ENCODE data around the gene RASSF3.
"Not testable (repeated sequence)": the region's sequence is repeated elsewhere in the genome, so short reads cannot be mapped to it uniquely, and the experiment has no call there.

The RASSF3 gene

DNA sequence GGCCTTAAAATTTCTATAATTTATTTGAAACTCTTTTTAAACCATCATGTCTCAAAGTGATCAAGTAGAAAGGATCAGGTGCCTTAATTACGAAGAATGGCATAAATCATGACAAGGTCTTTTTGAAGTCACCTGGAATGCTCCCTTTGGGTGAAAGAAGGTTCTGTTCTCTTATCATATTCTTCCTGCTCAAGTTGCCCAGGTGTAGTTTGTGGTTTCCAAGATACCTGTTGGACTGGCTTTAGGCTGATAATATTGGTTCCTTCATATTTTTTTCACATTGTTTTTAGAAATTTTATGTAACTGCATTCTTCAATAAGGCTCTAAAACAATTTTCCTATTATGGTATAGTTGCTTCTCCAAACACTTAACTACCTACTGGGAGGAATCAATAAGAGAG is 29.2 kb downstream of the RASSF3 start:
- Histone ChIP-seq H3K4me1 (ENCODE audit: insufficient read depth, low read length) (peaks cover 12% of the 10 kb centered on the region), H3K9ac (ENCODE audit: low read length) (no peak overlapping the region), H3K27ac (ENCODE audit: low read depth, low read length) (no peak overlapping the region), H3K27me3 (ENCODE audit: control insufficient read depth in 1 of 2, insufficient read depth in 2 of 2, low read length in 2 of 2) (no peaks in the 10 kb centered on the region), H3K9me3 (ENCODE audit: low read length) (no peaks in the 10 kb centered on the region), H3K4me3 (ENCODE audit: low read depth in 1 of 2, low read length in 2 of 2) (no peak overlapping the region), H3K36me3 (ENCODE audit: insufficient read depth, low read length) (no peaks in the 10 kb centered on the region)

DNA sequence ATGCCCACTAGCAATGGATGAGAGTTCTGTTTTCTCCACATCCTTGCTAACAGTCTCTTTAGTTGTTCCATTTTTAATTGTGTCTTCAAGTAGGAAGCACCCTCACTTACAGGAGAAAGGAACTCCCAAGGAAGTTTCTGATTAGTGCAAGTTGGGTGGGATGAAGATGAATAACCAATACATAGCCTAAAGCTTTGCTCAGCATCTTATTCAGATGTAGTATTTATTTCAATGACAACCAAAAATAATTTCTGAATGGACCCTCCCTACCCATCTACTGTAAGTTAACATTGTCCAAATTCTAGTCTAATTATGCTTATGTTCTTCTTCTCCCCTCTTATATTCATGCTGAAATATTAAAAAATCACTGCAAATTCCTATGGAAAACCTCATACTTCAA is 36.0 kb downstream of the RASSF3 start:
- Histone ChIP-seq H3K4me3 (ENCODE audit: low read depth in 1 of 2, low read length in 2 of 2) (no peak overlapping the region), H3K27me3 (ENCODE audit: control insufficient read depth in 1 of 2, insufficient read depth in 2 of 2, low read length in 2 of 2) (no peaks in the 10 kb centered on the region), H3K9ac (ENCODE audit: low read length) (no peak overlapping the region), H3K36me3 (ENCODE audit: insufficient read depth, low read length) (no peaks in the 10 kb centered on the region), H3K27ac (ENCODE audit: low read depth, low read length) (no peak overlapping the region), H3K9me3 (ENCODE audit: low read length) (no peaks in the 10 kb centered on the region), H3K4me1 (ENCODE audit: insufficient read depth, low read length) (peaks cover 18% of the 10 kb centered on the region)

DNA sequence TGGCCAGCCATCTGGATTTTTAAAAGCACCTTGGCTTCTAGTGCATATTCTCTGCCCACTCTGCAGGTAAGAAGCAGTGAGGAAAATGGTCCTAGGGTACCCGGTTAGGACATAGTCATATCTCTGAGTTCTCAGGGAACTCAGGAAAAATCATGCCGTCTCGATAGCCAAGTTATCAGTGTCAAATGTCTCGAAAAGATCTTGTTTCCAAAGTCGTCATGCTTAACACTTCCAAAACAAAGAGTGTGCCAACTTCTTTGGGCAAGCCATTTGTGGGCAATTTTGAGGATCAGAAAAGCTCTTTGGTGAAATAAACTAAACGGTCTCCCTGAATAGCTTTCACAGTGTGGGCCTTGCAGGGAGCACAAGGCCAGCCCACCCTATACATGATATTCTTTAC is 39.2 kb downstream of the RASSF3 start:
- peaks cover 18% of the 10 kb centered on the region for H3K4me1 ChIP-seq (ENCODE audit: insufficient read depth, low read length)
- H3K9ac ChIP-seq (ENCODE audit: low read length): no peak overlapping the region
- no peak overlapping the region for H3K4me3 ChIP-seq (ENCODE audit: low read depth in 1 of 2, low read length in 2 of 2)
- H3K9me3 ChIP-seq (ENCODE audit: low read length): no peaks in the 10 kb centered on the region
- H3K27ac ChIP-seq (ENCODE audit: low read depth, low read length): no peak overlapping the region
- no peaks in the 10 kb centered on the region for H3K36me3 ChIP-seq (ENCODE audit: insufficient read depth, low read length)
- H3K27me3 ChIP-seq (ENCODE audit: control insufficient read depth in 1 of 2, insufficient read depth in 2 of 2, low read length in 2 of 2): no peaks in the 10 kb centered on the region

DNA sequence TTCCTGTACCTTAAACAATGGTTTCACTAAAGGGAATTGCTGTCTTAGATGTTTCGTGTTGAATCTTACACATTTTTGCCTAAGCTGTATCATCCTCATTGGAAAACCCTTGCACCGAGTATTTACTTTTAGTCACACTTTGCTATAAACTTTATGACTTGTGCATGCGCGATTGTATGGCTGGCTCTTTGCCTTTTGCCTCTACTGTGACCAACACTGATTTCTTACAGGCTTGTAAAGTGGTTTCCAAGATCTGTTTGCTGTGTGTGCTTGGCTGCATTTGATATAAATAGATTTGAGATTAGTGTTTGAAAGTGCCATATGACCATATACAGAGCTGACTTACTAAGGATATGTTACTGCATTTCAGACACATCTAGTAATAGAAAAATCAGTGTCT is 40.5 kb downstream of the RASSF3 start:
- H3K4me3 ChIP-seq (ENCODE audit: low read depth in 1 of 2, low read length in 2 of 2): no peak overlapping the region
- H3K27ac ChIP-seq (ENCODE audit: low read depth, low read length): peak overlapping the region; percentile 46
- H3K27me3 ChIP-seq (ENCODE audit: control insufficient read depth in 1 of 2, insufficient read depth in 2 of 2, low read length in 2 of 2): no peaks in the 10 kb centered on the region
- no peaks in the 10 kb centered on the region for H3K9me3 ChIP-seq (ENCODE audit: low read length)
- peaks cover 21% of the 10 kb centered on the region for H3K4me1 ChIP-seq (ENCODE audit: insufficient read depth, low read length)
- H3K9ac ChIP-seq (ENCODE audit: low read length): no peak overlapping the region
- no peaks in the 10 kb centered on the region for H3K36me3 ChIP-seq (ENCODE audit: insufficient read depth, low read length)

DNA sequence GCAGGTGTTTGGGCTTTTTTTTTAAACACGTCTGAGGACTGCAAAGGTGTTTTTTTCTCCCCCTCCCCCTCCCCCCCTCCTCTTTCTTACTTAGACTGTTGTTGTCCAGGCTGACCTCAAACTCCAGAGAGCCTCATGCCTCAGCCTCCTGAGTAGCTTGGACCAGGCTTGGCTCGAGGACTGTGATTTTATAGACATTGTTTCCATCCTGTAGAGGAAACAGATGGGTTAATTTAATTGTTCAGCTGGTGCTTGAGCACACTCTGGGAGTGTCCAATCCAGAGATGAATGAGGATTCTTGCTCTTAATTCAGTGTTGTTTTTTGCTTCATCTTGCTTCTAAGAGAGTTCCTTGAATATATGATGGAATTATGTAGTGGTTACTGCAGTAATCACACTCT is 42.1 kb downstream of the RASSF3 start:
- H3K27me3 ChIP-seq (ENCODE audit: control insufficient read depth in 1 of 2, insufficient read depth in 2 of 2, low read length in 2 of 2): no peaks in the 10 kb centered on the region
- H3K36me3 ChIP-seq (ENCODE audit: insufficient read depth, low read length): no peaks in the 10 kb centered on the region
- peaks cover 19% of the 10 kb centered on the region for H3K4me1 ChIP-seq (ENCODE audit: insufficient read depth, low read length)
- no peak overlapping the region for H3K4me3 ChIP-seq (ENCODE audit: low read depth in 1 of 2, low read length in 2 of 2)
- H3K27ac ChIP-seq (ENCODE audit: low read depth, low read length): no peak overlapping the region
- no peaks in the 10 kb centered on the region for H3K9me3 ChIP-seq (ENCODE audit: low read length)
- no peak overlapping the region for H3K9ac ChIP-seq (ENCODE audit: low read length)

DNA sequence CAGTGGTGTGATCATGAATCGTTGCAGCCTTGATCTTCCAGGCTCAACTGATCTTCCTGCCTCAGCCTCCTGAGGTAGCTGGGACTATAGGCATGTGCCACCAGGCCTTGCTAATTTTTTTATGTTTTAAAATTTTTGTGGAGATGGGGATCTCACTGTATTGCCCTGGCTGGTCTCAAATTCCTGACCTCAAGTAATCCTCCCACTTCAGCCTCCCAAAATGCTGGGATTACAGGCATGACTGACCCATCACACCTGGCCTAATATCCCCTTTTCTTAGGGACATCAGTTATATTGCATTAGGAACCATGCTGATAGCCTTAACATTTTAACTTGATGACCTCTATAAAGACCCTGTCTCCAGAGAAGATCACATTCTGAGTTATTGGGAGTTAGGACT is 42.8 kb downstream of the RASSF3 start:
- H3K27ac ChIP-seq (ENCODE audit: low read depth, low read length): no peak overlapping the region
- H3K9me3 ChIP-seq (ENCODE audit: low read length): no peaks in the 10 kb centered on the region
- H3K4me1 ChIP-seq (ENCODE audit: insufficient read depth, low read length): peaks cover 27% of the 10 kb centered on the region
- H3K27me3 ChIP-seq (ENCODE audit: control insufficient read depth in 1 of 2, insufficient read depth in 2 of 2, low read length in 2 of 2): no peaks in the 10 kb centered on the region
- no peaks in the 10 kb centered on the region for H3K36me3 ChIP-seq (ENCODE audit: insufficient read depth, low read length)
- H3K9ac ChIP-seq (ENCODE audit: low read length): no peak overlapping the region
- H3K4me3 ChIP-seq (ENCODE audit: low read depth in 1 of 2, low read length in 2 of 2): no peak overlapping the region

DNA sequence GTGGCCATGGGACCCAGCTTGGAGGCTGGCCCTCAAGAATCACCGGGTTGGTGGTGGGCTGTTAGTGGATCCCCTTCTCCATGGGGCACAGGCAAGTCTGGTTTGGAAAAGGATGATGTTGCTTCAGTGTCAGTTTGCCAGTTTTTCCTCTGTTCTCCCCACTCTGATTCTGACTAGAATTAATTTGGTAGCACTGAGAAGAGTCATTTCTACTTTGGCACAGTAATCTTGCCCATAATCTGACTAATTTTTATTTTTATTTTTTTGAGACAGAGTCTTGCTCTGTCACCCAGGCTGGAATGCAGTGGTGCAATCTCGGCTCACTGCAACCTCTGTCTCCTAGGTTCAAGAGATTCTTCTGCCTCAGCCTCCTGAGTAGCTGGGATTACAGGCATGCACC is 43.6 kb downstream of the RASSF3 start:
- H3K9me3 ChIP-seq (ENCODE audit: low read length); H3K27me3 ChIP-seq (ENCODE audit: control insufficient read depth in 1 of 2, insufficient read depth in 2 of 2, low read length in 2 of 2); H3K4me3 ChIP-seq (ENCODE audit: low read depth in 1 of 2, low read length in 2 of 2); H3K27ac ChIP-seq (ENCODE audit: low read depth, low read length); H3K36me3 ChIP-seq (ENCODE audit: insufficient read depth, low read length); H3K9ac ChIP-seq (ENCODE audit: low read length): not testable (repeated sequence)
- H3K4me1 ChIP-seq (ENCODE audit: insufficient read depth, low read length): peaks cover 35% of the 10 kb centered on the region

DNA sequence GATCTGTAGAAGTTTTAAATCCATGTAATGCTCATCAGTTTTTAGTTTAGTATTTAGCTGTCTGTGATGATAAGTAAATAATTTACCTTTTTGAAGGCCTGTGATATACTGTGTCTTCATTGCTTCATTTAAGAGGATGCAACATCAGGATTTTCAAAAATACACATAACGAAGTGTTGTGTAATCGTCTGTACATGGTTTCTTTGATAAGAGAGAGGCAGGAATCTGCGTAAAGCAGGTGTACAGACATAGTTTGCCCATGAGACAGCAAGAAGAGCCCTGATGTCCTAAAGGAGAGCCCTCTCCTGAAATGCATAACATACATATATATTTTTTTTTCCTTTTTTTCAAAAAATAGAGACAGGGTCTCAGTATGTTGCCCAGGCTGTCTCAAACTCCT is 44.8 kb downstream of the RASSF3 start:
- Histone ChIP-seq H3K4me3 (ENCODE audit: low read depth in 1 of 2, low read length in 2 of 2) (no peak overlapping the region), H3K4me1 (ENCODE audit: insufficient read depth, low read length) (peaks cover 35% of the 10 kb centered on the region), H3K27me3 (ENCODE audit: control insufficient read depth in 1 of 2, insufficient read depth in 2 of 2, low read length in 2 of 2) (no peaks in the 10 kb centered on the region), H3K9me3 (ENCODE audit: low read length) (no peaks in the 10 kb centered on the region), H3K36me3 (ENCODE audit: insufficient read depth, low read length) (no peaks in the 10 kb centered on the region), H3K9ac (ENCODE audit: low read length) (no peak overlapping the region), H3K27ac (ENCODE audit: low read depth, low read length) (no peak overlapping the region)

DNA sequence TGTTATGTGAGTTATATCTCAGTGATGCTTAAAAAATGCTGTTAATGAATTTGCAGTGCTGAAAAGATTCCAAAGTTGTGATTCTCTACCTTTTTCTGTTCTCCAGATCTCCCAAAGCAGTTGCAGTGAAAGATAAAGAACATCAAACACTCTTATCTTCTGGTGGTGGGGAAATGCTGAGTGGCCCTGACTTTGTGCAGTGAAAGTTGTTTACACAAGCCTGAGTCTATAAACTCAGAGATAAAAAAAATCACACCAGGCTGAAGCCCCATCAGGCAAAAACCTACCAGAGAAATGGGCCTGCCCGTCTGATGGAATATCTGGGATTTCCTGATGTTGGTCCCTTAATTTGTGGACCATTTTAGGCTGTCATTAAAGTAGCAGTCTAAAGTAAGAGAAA is 46.1 kb downstream of the RASSF3 start:
- no peak overlapping the region for H3K27ac ChIP-seq (ENCODE audit: low read depth, low read length)
- no peaks in the 10 kb centered on the region for H3K9me3 ChIP-seq (ENCODE audit: low read length)
- H3K27me3 ChIP-seq (ENCODE audit: control insufficient read depth in 1 of 2, insufficient read depth in 2 of 2, low read length in 2 of 2): no peaks in the 10 kb centered on the region
- H3K9ac ChIP-seq (ENCODE audit: low read length): no peak overlapping the region
- no peak overlapping the region for H3K4me3 ChIP-seq (ENCODE audit: low read depth in 1 of 2, low read length in 2 of 2)
- H3K4me1 ChIP-seq (ENCODE audit: insufficient read depth, low read length): peaks cover 39% of the 10 kb centered on the region
- no peaks in the 10 kb centered on the region for H3K36me3 ChIP-seq (ENCODE audit: insufficient read depth, low read length)

DNA sequence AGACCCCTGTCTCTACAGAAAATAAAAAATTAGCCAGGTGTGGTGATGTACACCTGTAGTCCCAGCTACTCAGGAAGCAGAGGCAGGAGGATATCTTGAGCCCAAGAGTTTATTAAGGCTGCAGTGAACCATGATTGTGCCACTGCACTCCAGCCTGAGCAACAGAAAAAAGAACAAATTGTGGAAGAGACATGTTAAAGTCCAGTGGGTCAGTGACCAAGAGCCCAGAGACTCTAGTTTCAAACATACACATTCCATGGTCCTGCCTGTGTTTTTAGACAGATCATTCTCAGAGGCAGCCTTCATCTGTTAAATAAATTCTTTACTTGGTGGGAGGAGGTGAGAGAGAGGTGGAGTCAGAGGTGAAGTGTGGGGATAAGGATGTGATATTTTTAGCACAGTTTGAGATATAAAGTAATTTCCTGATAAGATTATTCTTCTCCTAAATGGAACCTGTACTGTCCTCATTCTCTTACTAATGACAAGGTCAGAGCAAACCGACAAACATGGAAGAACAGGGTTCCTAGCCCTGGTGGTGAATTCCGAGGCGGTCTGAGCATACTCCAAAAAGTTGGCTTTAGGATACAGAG is 48.7 kb downstream of the RASSF3 start:
- Histone ChIP-seq H3K4me1 (ENCODE audit: insufficient read depth, low read length) (peaks cover 49% of the 10 kb centered on the region), H3K9me3 (ENCODE audit: low read length) (no peaks in the 10 kb centered on the region), H3K27ac (ENCODE audit: low read depth, low read length) (no peak overlapping the region), H3K4me3 (ENCODE audit: low read depth in 1 of 2, low read length in 2 of 2) (no peak overlapping the region), H3K36me3 (ENCODE audit: insufficient read depth, low read length) (no peaks in the 10 kb centered on the region), H3K9ac (ENCODE audit: low read length) (no peak overlapping the region), H3K27me3 (ENCODE audit: control insufficient read depth in 1 of 2, insufficient read depth in 2 of 2, low read length in 2 of 2) (no peaks in the 10 kb centered on the region)

DNA sequence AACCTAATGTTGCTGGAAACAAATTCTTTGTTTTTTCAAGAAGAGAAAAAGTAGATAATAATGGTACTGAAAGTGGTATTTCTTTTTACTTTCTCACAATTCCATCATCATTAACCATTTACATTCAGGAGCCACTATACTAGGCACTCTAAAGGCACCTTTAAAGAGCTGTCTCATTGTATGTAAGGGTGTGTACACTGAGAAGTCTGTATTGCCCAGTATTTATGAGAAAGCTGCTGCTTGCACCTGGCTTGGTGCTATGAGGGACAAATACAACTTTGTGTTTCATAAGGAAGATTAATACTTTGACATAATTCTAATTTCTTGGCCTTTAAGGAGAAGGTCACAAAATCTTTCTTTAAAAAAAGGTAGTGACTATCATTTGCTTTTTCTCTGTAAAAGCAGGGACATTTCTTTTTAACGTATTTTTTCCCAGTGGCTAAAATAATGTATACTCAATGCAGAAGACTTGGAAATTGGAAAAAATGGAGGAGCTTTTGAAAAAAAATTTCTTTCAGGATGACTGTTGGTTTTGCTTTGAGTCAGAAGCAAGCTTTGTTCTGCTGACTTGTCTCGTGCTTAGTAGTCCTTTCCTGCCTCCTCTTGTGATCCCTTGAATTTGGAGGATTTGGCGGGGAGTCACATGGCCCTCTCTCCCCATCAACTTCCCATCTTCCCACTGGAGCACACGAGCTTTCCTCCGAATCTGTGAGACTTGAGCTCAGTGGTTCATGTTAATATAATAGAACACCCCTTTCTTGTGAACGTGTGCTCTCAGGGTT is 50.1 kb downstream of the RASSF3 start:
- no peaks in the 10 kb centered on the region for H3K36me3 ChIP-seq (ENCODE audit: insufficient read depth, low read length)
- H3K27ac ChIP-seq (ENCODE audit: low read depth, low read length): no peak overlapping the region
- no peak overlapping the region for H3K9ac ChIP-seq (ENCODE audit: low read length)
- peaks cover 53% of the 10 kb centered on the region for H3K4me1 ChIP-seq (ENCODE audit: insufficient read depth, low read length)
- no peaks in the 10 kb centered on the region for H3K27me3 ChIP-seq (ENCODE audit: control insufficient read depth in 1 of 2, insufficient read depth in 2 of 2, low read length in 2 of 2)
- H3K9me3 ChIP-seq (ENCODE audit: low read length): no peaks in the 10 kb centered on the region
- no peak overlapping the region for H3K4me3 ChIP-seq (ENCODE audit: low read depth in 1 of 2, low read length in 2 of 2)

DNA sequence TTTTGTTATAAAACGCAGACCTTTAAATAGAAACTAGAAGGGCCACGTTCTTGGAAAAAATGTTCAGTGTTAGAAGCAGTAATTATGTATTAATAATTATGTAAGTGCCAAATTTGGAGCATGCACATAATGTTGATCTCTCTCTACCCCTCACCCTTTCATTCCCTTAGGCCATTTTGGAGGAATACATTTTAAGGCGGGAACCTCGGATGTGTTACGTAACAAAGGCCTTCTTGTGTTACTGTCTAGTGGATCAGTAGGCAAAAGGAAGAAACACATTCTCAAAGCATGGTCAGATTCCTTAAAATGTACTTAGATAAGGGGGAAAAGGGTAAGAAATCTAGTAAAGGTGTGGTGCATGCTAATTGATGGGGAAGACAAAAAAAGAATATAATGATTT is 52.7 kb downstream of the RASSF3 start:
- Histone ChIP-seq H3K9ac (ENCODE audit: low read length) (no peak overlapping the region), H3K4me3 (ENCODE audit: low read depth in 1 of 2, low read length in 2 of 2) (no peak overlapping the region), H3K27ac (ENCODE audit: low read depth, low read length) (no peak overlapping the region), H3K36me3 (ENCODE audit: insufficient read depth, low read length) (no peaks in the 10 kb centered on the region), H3K9me3 (ENCODE audit: low read length) (no peaks in the 10 kb centered on the region), H3K27me3 (ENCODE audit: control insufficient read depth in 1 of 2, insufficient read depth in 2 of 2, low read length in 2 of 2) (no peaks in the 10 kb centered on the region), H3K4me1 (ENCODE audit: insufficient read depth, low read length) (peaks cover 64% of the 10 kb centered on the region)
